ENCODE results near the gene PRR27.
"Not testable (repeated sequence)": the region's sequence is repeated elsewhere in the genome, so short reads cannot be mapped to it uniquely, and the experiment has no call there.

Gene PRR27

DNA sequence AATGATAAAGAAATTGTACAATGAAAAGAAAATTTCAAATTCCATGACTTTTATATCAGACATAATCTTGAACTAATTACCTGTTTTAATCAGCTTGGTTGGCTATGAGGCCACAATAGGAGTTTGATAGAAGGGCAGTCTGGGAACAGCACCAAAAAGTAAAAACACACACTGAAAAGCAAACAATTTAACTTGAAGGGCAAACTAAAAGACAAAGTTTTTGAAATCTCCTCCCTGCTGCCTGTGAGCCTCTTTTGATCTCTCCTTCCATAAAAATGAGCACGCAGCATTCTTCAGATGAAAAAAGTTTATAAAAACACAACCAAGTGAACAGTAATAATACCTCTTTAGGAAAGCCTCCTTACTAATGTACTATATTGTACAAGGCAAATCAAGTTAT is 49.6 kb downstream of the PRR27 start:
- no peak for DNase-seq

DNA sequence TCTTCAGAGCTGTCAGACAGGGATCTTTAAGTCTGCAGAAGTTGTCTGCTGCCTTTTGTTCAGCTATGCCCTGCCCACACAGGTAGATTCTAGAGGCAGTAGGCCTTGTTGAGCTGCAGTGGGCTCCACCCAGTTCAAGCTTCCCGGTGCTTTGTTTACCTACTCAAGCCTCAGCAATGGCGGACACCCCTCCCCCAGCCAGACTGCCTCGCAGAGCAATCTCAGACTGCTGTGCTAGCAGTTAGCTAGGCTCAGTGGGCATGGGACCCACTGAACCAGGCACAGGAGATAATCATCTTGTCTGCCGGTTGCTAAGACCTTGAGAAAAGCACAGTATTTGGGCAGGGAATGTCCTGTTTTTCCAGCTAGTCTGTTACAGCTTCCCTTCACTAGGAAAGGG is 58.7 kb downstream of the PRR27 start:
- not testable (repeated sequence) for DNase-seq
